CD14-positive monocyte (primary cell): ENCODE results near the gene RECQL5. TPM values are rescaled to one million over a fixed set of nuclear protein-coding genes. Genes with fewer than 3 reads are reported as not detected.

Experiments used
- DNase-seq, 3 donors: peaks; one replicate each; pipeline ENCODE4 v3.0.0-alpha.2; 2011 to 2022
- H2AFZ ChIP-seq: 2 replicates; pipeline ENCODE4 v1.6.0; 2012; ENCODE audit warnings: mild to moderate bottlenecking, low read depth, low read length, inconsistent platforms; ENCODE audit not compliant: insufficient read depth, poor library complexity, severe bottlenecking
- H3K27ac ChIP-seq, 2 donors: 1 replicate in 1 of 2; 2 replicates in 1 of 2; pipeline ENCODE4 v1.5.1; 2012 to 2013; ENCODE audit warnings: low read length in 2 of 2, control low read depth in 1 of 2, inconsistent platforms in 1 of 2, low read depth in 1 of 2, mild to moderate bottlenecking in 1 of 2
- H3K27me3 ChIP-seq, 2 donors: one replicate each; pipeline versions ENCODE4 v1.6.0 to v1.6.1; 2011 to 2013; ENCODE audit warnings: low read length in 2 of 2; ENCODE audit not compliant: control insufficient read depth in 2 of 2, insufficient read depth in 2 of 2
- H3K36me3 ChIP-seq, 2 donors: replicated peaks in 1 of 2; 1 replicate in 1 of 2; 2 replicates in 1 of 2; pipeline versions ENCODE4 v1.5.1 to v1.6.1; 2012 to 2013; ENCODE audit warnings: low read length in 2 of 2, control low read depth in 1 of 2, inconsistent platforms in 1 of 2, mild to moderate bottlenecking in 1 of 2; ENCODE audit not compliant: insufficient read depth in 2 of 2, control insufficient read depth in 1 of 2
- H3K4me1 ChIP-seq, 2 donors: 1 replicate in 1 of 2; 2 replicates in 1 of 2; pipeline versions ENCODE4 v1.5.1 to v1.6.1; 2012 to 2013; ENCODE audit warnings: low read length in 2 of 2, control low read depth in 1 of 2, inconsistent platforms in 1 of 2, mild to moderate bottlenecking in 1 of 2, moderate library complexity in 1 of 2; ENCODE audit not compliant: insufficient read depth in 2 of 2, control insufficient read depth in 1 of 2
- H3K4me2 ChIP-seq: replicated peaks from 2 replicates; pipeline ENCODE3; 2012; ENCODE audit warnings: low read length, moderate library complexity, mild to moderate bottlenecking; ENCODE audit not compliant: poor library complexity, severe bottlenecking; ENCODE audit errors: extremely low read depth
- H3K4me3 ChIP-seq, 3 experiments: fragments of 200-600 bp in 1 of 3; sonication (generic) in 1 of 3; replicated peaks in 1 of 3; 1 replicate in 2 of 3; 2 replicates in 1 of 3; pipeline ENCODE4 v1.5.1; 2011 to 2013; ENCODE audit warnings: low read length in 3 of 3, mild to moderate bottlenecking in 3 of 3, control low read depth in 2 of 3, low read depth in 2 of 3, inconsistent platforms in 1 of 3, moderate library complexity in 1 of 3
- H3K79me2 ChIP-seq: 2 replicates; pipeline ENCODE4 v1.6.0; 2012; ENCODE audit warnings: mild to moderate bottlenecking, control low read depth, inconsistent platforms, low read length, moderate library complexity; ENCODE audit not compliant: insufficient read depth
- H3K9ac ChIP-seq: 2 replicates; pipeline ENCODE4 v1.6.0; 2017; ENCODE audit warnings: low read length, mild to moderate bottlenecking; ENCODE audit not compliant: insufficient read depth, poor library complexity, severe bottlenecking
- H3K9me3 ChIP-seq, 2 donors: replicated peaks in 1 of 2; 1 replicate in 1 of 2; 2 replicates in 1 of 2; pipeline versions ENCODE4 v1.5.1 to v1.6.1; 2012 to 2013; ENCODE audit warnings: low read length in 2 of 2, control low read depth in 1 of 2; ENCODE audit not compliant: control insufficient read depth in 1 of 2, insufficient read depth in 1 of 2
- H4K20me1 ChIP-seq: 2 replicates; pipeline ENCODE4 v1.6.0; 2012; ENCODE audit warnings: mild to moderate bottlenecking, low read length, control low read depth, moderate library complexity; ENCODE audit not compliant: insufficient read depth
- H3K27ac Mint-ChIP-seq, 7 donors: one replicate each; pipeline ENCODE4 v1.8.0; 2020; ENCODE audit warnings: mild to moderate bottlenecking in 7 of 7, mixed read lengths in 7 of 7, moderate library complexity in 6 of 7, inconsistent platforms in 2 of 7
- H3K27me3 Mint-ChIP-seq, 3 donors: one replicate each; pipeline ENCODE4 v1.8.0; 2021 to 2022; ENCODE audit warnings: low read depth in 3 of 3, mild to moderate bottlenecking in 3 of 3, mixed read lengths in 3 of 3, moderate library complexity in 3 of 3, inconsistent platforms in 1 of 3
- H3K36me3 Mint-ChIP-seq, 2 donors: one replicate each; pipeline ENCODE4 v1.8.0; 2020; ENCODE audit warnings: mixed read lengths in 2 of 2, inconsistent platforms in 1 of 2, mild to moderate bottlenecking in 1 of 2
- H3K4me1 Mint-ChIP-seq: one replicate; pipeline ENCODE4 v1.8.0; 2020; ENCODE audit warnings: mild to moderate bottlenecking, mixed read lengths
- H3K4me3 Mint-ChIP-seq, 2 donors: one replicate each; pipeline ENCODE4 v1.8.0; 2020; ENCODE audit warnings: mild to moderate bottlenecking in 2 of 2, mixed read lengths in 2 of 2, moderate library complexity in 1 of 2
- H3K9me3 Mint-ChIP-seq, 7 donors: one replicate each; pipeline ENCODE4 v1.8.0; 2020 to 2022; ENCODE audit warnings: mixed read lengths in 7 of 7, mild to moderate bottlenecking in 6 of 7, moderate library complexity in 6 of 7, inconsistent platforms in 2 of 7
- WGBS: methylation state at CpG from one replicate; pipeline ENCODE4 v1.1.5; 2013; ENCODE audit warnings: missing lambda C conversion rate; ENCODE audit not compliant: insufficient coverage; 5-methylcytosine and 5-hydroxymethylcytosine counted together
- intact Hi-C, 2 donors: fragments of 100-400 bp; cut with micrococcal nuclease; formaldehyde crosslinking; loops; one replicate each; pipeline versions ENCODE4 v1.15.0 to v1.15.1; 2023
- polyA plus RNA-seq, 3 donors: library from polyadenylated mRNA; depleted of rRNA in 1 of 3; unstranded in 2 of 3; stranded (reverse) in 1 of 3; fragments of 300-500 nt in 2 of 3; fragments of >200 nt in 1 of 3; fragmentation: Illumina TruSeq in 2 of 3; gene quantifications; 1 replicate in 2 of 3; 2 replicates in 1 of 3; pipeline ENCODE4 v1.2.3, GENCODE V29; 2012 to 2021
- TF ChIP-seq, protein P1 (sequence below): fragments of 200-600 bp; IDR thresholded peaks from one replicate; pipeline ENCODE4 v1.8.0; 2022; ENCODE audit warnings: antibody characterized with exemption, mild to moderate bottlenecking

Gene RECQL5
- polyA plus RNA-seq, 3 donors = 3.1 to 27.7 (median 4.4) TPM

DNA sequence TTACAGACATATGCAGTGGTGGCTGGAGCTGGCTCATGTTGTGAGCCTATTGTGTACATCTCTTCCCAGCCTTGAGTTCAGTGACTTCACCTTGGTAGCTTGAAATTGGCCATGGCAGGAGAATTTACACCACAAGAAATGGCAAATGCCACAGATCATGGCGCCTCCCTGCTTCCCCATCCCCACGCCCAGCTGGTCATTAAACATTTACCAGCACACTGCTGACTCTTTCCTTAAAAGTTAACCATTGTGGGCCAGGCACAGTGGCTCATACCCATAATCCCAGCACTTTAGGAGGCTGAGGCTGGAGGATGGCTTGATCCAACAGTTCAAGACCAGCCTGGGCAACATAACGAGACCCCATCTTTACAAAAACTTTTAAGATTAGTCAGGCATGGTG is 31.7 kb upstream of the RECQL5 start:
- no peaks in the 10 kb centered on the region for H3K27me3 Mint-ChIP-seq

DNA sequence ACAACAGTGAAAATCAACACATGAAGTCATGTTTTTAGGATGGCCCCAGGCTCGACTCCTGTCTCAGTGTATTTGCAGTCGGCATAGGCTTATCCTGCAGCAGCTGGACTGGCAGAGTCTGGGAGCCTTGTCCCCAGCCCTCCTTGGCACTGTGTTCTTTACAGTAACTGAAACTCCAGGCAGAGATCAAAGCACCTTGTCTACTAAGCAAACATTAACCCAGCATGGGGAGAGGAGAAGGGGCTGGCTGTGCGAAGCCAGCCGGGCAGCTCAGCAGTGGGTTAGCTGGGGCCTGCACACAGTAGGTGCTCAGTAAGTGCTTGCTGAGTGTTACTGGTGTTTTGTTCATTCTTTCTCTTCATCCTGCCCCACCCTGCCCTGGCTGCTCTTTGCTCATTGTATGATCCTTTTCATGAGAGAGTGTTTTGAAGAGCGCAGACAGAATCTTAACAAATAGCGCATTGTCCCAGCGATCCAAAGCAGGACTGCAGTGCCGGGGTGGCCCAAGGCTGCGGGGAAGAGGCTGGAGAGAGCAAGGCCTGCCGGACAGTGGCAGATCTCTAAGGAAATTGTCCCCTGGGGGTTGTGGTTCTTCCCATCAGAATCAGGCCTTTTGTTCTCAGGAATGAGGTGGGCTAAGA is 30.8 kb upstream of the RECQL5 start:
- 91% methylated on average over 7 of the region's 10 CpGs for WGBS
- Mint-ChIP-seq H3K9me3 (no peaks in the 10 kb centered on the region), H3K27ac (peak overlapping the region in 3 of 7 donors; percentile 10 to 31 (median 24)), H3K36me3 (peaks cover 91 to 95% of the 10 kb centered on the region in 2 donors), H3K27me3 (no peaks in the 10 kb centered on the region), H3K4me1 (no peaks in the 10 kb centered on the region), H3K4me3 (no peak overlapping the region)
- DNase-seq = no peak
- Histone ChIP-seq H3K9me3 (no peaks in the 10 kb centered on the region), H3K4me3 (no peak overlapping the region), H4K20me1 (peaks cover 34% of the 10 kb centered on the region), H3K79me2 (peaks cover 17% of the 10 kb centered on the region), H3K27me3 (no peaks in the 10 kb centered on the region), H3K27ac (no peak overlapping the region), H3K4me2 (no peak overlapping the region), H3K9ac (no peak overlapping the region), H3K4me1 (no peaks in the 10 kb centered on the region), H2AFZ (no peak overlapping the region), H3K36me3 (peaks cover 80 to 100% of the 10 kb centered on the region in 2 donors)
- intact Hi-C loops = no loop called here
- TF ChIP-seq, protein P1, sequence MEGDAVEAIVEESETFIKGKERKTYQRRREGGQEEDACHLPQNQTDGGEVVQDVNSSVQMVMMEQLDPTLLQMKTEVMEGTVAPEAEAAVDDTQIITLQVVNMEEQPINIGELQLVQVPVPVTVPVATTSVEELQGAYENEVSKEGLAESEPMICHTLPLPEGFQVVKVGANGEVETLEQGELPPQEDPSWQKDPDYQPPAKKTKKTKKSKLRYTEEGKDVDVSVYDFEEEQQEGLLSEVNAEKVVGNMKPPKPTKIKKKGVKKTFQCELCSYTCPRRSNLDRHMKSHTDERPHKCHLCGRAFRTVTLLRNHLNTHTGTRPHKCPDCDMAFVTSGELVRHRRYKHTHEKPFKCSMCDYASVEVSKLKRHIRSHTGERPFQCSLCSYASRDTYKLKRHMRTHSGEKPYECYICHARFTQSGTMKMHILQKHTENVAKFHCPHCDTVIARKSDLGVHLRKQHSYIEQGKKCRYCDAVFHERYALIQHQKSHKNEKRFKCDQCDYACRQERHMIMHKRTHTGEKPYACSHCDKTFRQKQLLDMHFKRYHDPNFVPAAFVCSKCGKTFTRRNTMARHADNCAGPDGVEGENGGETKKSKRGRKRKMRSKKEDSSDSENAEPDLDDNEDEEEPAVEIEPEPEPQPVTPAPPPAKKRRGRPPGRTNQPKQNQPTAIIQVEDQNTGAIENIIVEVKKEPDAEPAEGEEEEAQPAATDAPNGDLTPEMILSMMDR = no peak

More for the DNA sequence above, 31.7 kb upstream of the RECQL5 start:
- no peak overlapping the region for H3K4me3 ChIP-seq
- Mint-ChIP-seq H3K4me3 (no peak overlapping the region), H3K4me1 (no peaks in the 10 kb centered on the region), H3K9me3 (no peaks in the 10 kb centered on the region), H3K36me3 (peaks cover 90 to 95% of the 10 kb centered on the region in 2 donors), H3K27ac (no peak overlapping the region)
- no peaks in the 10 kb centered on the region for H3K4me1 ChIP-seq
- no peak overlapping the region for H2AFZ ChIP-seq
- H3K27me3 ChIP-seq = no peaks in the 10 kb centered on the region
- H3K9me3 ChIP-seq = no peaks in the 10 kb centered on the region
- peaks cover 27% of the 10 kb centered on the region for H4K20me1 ChIP-seq
- intact Hi-C loops = no loop called here
- peaks cover 9% of the 10 kb centered on the region for H3K79me2 ChIP-seq
- peaks cover 80 to 100% of the 10 kb centered on the region in 2 donors for H3K36me3 ChIP-seq
- WGBS = 100% methylated on average over 2 of the region's 3 CpGs
- no peak overlapping the region for H3K4me2 ChIP-seq
- H3K9ac ChIP-seq = no peak overlapping the region
- DNase-seq = no peak
- H3K27ac ChIP-seq = no peak overlapping the region
- TF ChIP-seq, protein P1 = no peak
